CD1c-positive myeloid dendritic cell (primary cell): ENCODE results near the gene APOOL.
"Not testable (repeated sequence)": the region's sequence is repeated elsewhere in the genome, so short reads cannot be mapped to it uniquely, and the experiment has no call there.

ENCODE experiments used
- DNase-seq: peaks from one replicate; pipeline ENCODE4 v3.0.0-alpha.2; 2016; ENCODE audit errors: extremely low spot score

APOOL gene

GRCh38 chrX:85003655-85004244, at the start of gene APOOL:
Gene APOOL (plus strand): TSS chrX:85003877. CDS start chrX:85003913, 36 bp downstream.
- DNase-seq, result peak; percentile 85

- no peak for DNase-seq
Measured at GRCh38 chrX:84956304-84956703, 47.4 kb upstream of the APOOL start.

- no peak for DNase-seq
Measured at GRCh38 chrX:84974803-84975202, 28.9 kb upstream of the APOOL start.

- not testable (repeated sequence) for DNase-seq
Measured at GRCh38 chrX:84991739-84992138, 11.9 kb upstream of the APOOL start.

- no peak for DNase-seq
Measured at GRCh38 chrX:84993150-84993549, 10.5 kb upstream of the APOOL start.

GRCh38 chrX:85001344-85001743, 2.3 kb upstream of the APOOL start:
- DNase-seq, result no peak

- no peak for DNase-seq
Measured at GRCh38 chrX:85004255-85004654, 578 bp downstream of the APOOL start.

- no peak for DNase-seq
Measured at GRCh38 chrX:85012098-85012497, 8.4 kb downstream of the APOOL start.

- not testable (repeated sequence) for DNase-seq
Measured at GRCh38 chrX:85015351-85015750, 11.7 kb downstream of the APOOL start.

- DNase-seq, result no peak
Measured at GRCh38 chrX:85017721-85018120, 14.0 kb downstream of the APOOL start.

GRCh38 chrX:85018471-85018870, 14.8 kb downstream of the APOOL start:
- DNase-seq, result no peak

- no peak for DNase-seq
Measured at GRCh38 chrX:85020216-85020615, 16.5 kb downstream of the APOOL start.

- no peak for DNase-seq
Measured at GRCh38 chrX:85024044-85024443, 20.4 kb downstream of the APOOL start.

GRCh38 chrX:85024562-85024961, 20.9 kb downstream of the APOOL start:
- no peak for DNase-seq

GRCh38 chrX:85026170-85026569, 22.5 kb downstream of the APOOL start:
- DNase-seq, result no peak

GRCh38 chrX:85029043-85029442, 25.4 kb downstream of the APOOL start:
- no peak for DNase-seq

GRCh38 chrX:85031505-85031904, 27.8 kb downstream of the APOOL start:
- no peak for DNase-seq

GRCh38 chrX:85037114-85037513, 33.4 kb downstream of the APOOL start:
- DNase-seq, result no peak

GRCh38 chrX:85051627-85052026, 48.0 kb downstream of the APOOL start:
- DNase-seq, result no peak

- DNase-seq, result no peak
Measured at GRCh38 chrX:85052205-85052604, 48.5 kb downstream of the APOOL start.

- DNase-seq, result no peak
Measured at GRCh38 chrX:85052636-85053343, 49.1 kb downstream of the APOOL start.

GRCh38 chrX:85065512-85066198, 62.0 kb downstream of the APOOL start:
- no peak for DNase-seq

- not testable (repeated sequence) for DNase-seq
Measured at GRCh38 chrX:85077247-85077646, 73.6 kb downstream of the APOOL start.
